Measurements from ENCODE around the gene CCDC28B. TPM values are rescaled to one million over a fixed set of nuclear protein-coding genes. Genes with fewer than 3 reads are reported as not detected.
"Not testable (repeated sequence)": the region's sequence is repeated elsewhere in the genome, so short reads cannot be mapped to it uniquely, and the experiment has no call there.

The CCDC28B gene
- polyA plus RNA-seq, 3 donors: 2.5 to 5.6 (median 3.7) TPM

GRCh38 chr1:32163405-32163804, 37.0 kb upstream of the CCDC28B start:
- Mint-ChIP-seq H3K27ac (no peak overlapping the region), H3K4me3 (no peak overlapping the region)
- intact Hi-C loops (cut with micrococcal nuclease): no loop called here

GRCh38 chr1:32165633-32166032, 34.8 kb upstream of the CCDC28B start:
- H3K4me2 ChIP-seq (replicated peaks; ENCODE audit: extremely low read depth, low read length, poor library complexity, severe bottlenecking); H3K9me3 Mint-ChIP-seq; H3K27ac ChIP-seq (ENCODE audit: low read depth in 1 of 2, low read length in 2 of 2); H3K4me1 ChIP-seq (ENCODE audit: control insufficient read depth in 1 of 2, insufficient read depth in 2 of 2, low read length in 2 of 2); H3K9ac ChIP-seq (ENCODE audit: insufficient read depth, low read length, poor library complexity, severe bottlenecking); H3K27me3 ChIP-seq (ENCODE audit: control insufficient read depth in 2 of 2, insufficient read depth in 2 of 2, low read length in 2 of 2); DNase-seq; H2AFZ ChIP-seq (ENCODE audit: insufficient read depth, low read depth, low read length, poor library complexity, severe bottlenecking); H3K4me3 ChIP-seq (replicated peaks in 1 of 3; ENCODE audit: low read depth in 2 of 3, low read length in 3 of 3); intact Hi-C loops (cut with micrococcal nuclease); H3K9me3 ChIP-seq (replicated peaks in 1 of 2; ENCODE audit: control insufficient read depth in 1 of 2, insufficient read depth in 1 of 2, low read length in 2 of 2); H3K27ac Mint-ChIP-seq; H3K27me3 Mint-ChIP-seq (ENCODE audit: low read depth in 3 of 3); H3K79me2 ChIP-seq (ENCODE audit: insufficient read depth, low read length); H3K4me3 Mint-ChIP-seq; H4K20me1 ChIP-seq (ENCODE audit: insufficient read depth, low read length); H3K4me1 Mint-ChIP-seq: not testable (repeated sequence)
- WGBS (ENCODE audit: insufficient coverage): 98% methylated on average over 6 of the region's 10 CpGs
- H3K36me3 ChIP-seq (replicated peaks in 1 of 2; ENCODE audit: control insufficient read depth in 1 of 2, insufficient read depth in 2 of 2, low read length in 2 of 2): peaks cover 83 to 92% of the 10 kb centered on the region in 2 donors
- H3K36me3 Mint-ChIP-seq: peaks cover 72 to 98% of the 10 kb centered on the region in 2 donors

More at GRCh38 chr1:32163405-32163804, 37.0 kb upstream of the CCDC28B start:
- Histone ChIP-seq H3K27me3 (ENCODE audit: control insufficient read depth in 2 of 2, insufficient read depth in 2 of 2, low read length in 2 of 2) (no peaks in the 10 kb centered on the region), H4K20me1 (ENCODE audit: insufficient read depth, low read length) (no peaks in the 10 kb centered on the region), H2AFZ (ENCODE audit: insufficient read depth, low read depth, low read length, poor library complexity, severe bottlenecking) (no peak overlapping the region), H3K4me2 (replicated peaks; ENCODE audit: extremely low read depth, low read length, poor library complexity, severe bottlenecking) (no peak overlapping the region), H3K9me3 (replicated peaks in 1 of 2; ENCODE audit: control insufficient read depth in 1 of 2, insufficient read depth in 1 of 2, low read length in 2 of 2) (no peaks in the 10 kb centered on the region), H3K36me3 (replicated peaks in 1 of 2; ENCODE audit: control insufficient read depth in 1 of 2, insufficient read depth in 2 of 2, low read length in 2 of 2) (peaks cover 83 to 95% of the 10 kb centered on the region in 2 donors), H3K9ac (ENCODE audit: insufficient read depth, low read length, poor library complexity, severe bottlenecking) (no peak overlapping the region), H3K4me3 (replicated peaks in 1 of 3; ENCODE audit: low read depth in 2 of 3, low read length in 3 of 3) (no peak overlapping the region), H3K4me1 (ENCODE audit: control insufficient read depth in 1 of 2, insufficient read depth in 2 of 2, low read length in 2 of 2) (no peaks in the 10 kb centered on the region), H3K27ac (ENCODE audit: low read depth in 1 of 2, low read length in 2 of 2) (no peak overlapping the region), H3K79me2 (ENCODE audit: insufficient read depth, low read length) (no peaks in the 10 kb centered on the region)
- no peak for DNase-seq
- WGBS (ENCODE audit: insufficient coverage): no CpG with 5 or more reads among the region's 2 CpGs
- peaks cover 77 to 99% of the 10 kb centered on the region in 2 donors for H3K36me3 Mint-ChIP-seq
- no peaks in the 10 kb centered on the region for H3K9me3 Mint-ChIP-seq
- no peak for TF ChIP-seq CTCF (IDR thresholded peaks at IDR 0.05)
- H3K4me1 Mint-ChIP-seq: no peaks in the 10 kb centered on the region
- H3K27me3 Mint-ChIP-seq (ENCODE audit: low read depth in 3 of 3): no peaks in the 10 kb centered on the region
